PFSK-1 (cell line): ENCODE measurements around the gene OSBPL3.

ENCODE experiments used
- FOXP2 ChIP-seq: optimal IDR thresholded peaks from 2 replicates; pipeline ENCODE3; 2011; ENCODE audit warnings: borderline replicate concordance, control low read depth, inconsistent platforms; ENCODE audit not compliant: insufficient read depth; ENCODE audit errors: extremely low read length, extremely low read depth
- POLR2AphosphoS5 ChIP-seq: IDR thresholded peaks from 2 replicates; pipeline ENCODE4 v1.6.1; 2012; ENCODE audit warnings: low read depth, mild to moderate bottlenecking, control low read depth, low read length, moderate library complexity
- REST ChIP-seq, 2 experiments: IDR thresholded peaks; 2 replicates each; pipeline versions ENCODE4 v1.6.1 to v1.8.0; 2011 to 2012; ENCODE audit warnings: low read depth in 2 of 2, low read length in 2 of 2, control low read depth in 1 of 2, inconsistent platforms in 1 of 2, mild to moderate bottlenecking in 1 of 2, moderate library complexity in 1 of 2; ENCODE audit not compliant: insufficient read depth in 1 of 2
- SIN3A ChIP-seq: IDR thresholded peaks from 2 replicates; pipeline ENCODE4 v1.6.1; 2012; ENCODE audit warnings: mild to moderate bottlenecking, low read length, moderate library complexity, borderline replicate concordance; ENCODE audit not compliant: insufficient read depth
- TAF1 ChIP-seq: IDR thresholded peaks from 2 replicates; pipeline ENCODE4 v1.6.1; 2012; ENCODE audit warnings: low read length, control low read depth, borderline replicate concordance; ENCODE audit not compliant: insufficient read depth

DNA sequence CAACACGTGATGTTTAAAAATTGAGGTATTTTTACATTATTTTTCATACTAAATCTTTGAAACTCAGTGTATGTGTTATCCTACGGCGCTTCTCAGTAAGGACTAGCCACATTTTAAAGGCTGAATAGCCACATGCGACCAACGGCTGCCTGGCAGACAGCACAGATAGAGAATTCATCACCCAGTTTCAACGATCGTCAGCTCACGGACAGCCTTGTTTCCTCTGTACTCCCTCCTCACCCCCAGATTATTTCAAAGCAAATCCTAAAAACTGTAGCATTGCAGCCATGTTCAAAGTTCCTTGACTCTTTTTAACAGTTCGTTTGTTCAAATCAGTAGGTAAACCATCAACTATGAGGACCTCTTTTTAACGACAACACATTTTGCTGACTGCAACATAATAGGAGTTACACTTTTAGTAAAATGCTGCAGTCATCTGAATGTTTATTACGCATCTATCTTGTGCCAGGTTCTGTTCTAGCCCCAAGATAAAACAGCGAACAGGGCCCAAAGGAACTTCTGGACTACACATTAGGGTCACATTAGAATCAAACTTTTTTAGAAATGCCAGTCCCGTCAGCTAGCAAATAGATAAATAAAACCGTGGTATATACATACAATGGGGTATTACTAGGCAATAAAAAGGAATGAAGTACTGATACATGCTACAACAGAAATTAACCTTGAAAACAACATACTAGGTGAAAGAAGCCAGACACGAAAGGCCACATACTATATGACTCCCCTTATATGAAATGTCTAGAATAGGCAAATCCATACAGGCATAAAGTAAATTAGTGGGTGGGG lies 5.7 kb downstream of the OSBPL3 start:
- TF ChIP-seq POLR2AphosphoS5 (no peak), REST (IDR thresholded peaks at IDR 0.05; ENCODE audit: insufficient read depth in 1 of 2, low read depth in 2 of 2, low read length in 2 of 2) (no peak), TAF1 (no peak), SIN3A (no peak), FOXP2 (no peak)
